Fibroblast of lung (primary cell): Measurements from ENCODE around the gene ANKH.

Experiments used
- EZH2 ChIP-seq: IDR thresholded peaks from 2 replicates; pipeline ENCODE4 v1.5.1; 2012; ENCODE audit warnings: low read length, control low read depth, mild to moderate bottlenecking; ENCODE audit errors: missing control alignments
- TF ChIP-seq, protein P1 (sequence below), 2 donors: IDR thresholded peaks in 1 of 2; conservative IDR thresholded peaks in 1 of 2; 1 replicate in 1 of 2; 2 replicates in 1 of 2; pipeline ENCODE4 v1.5.1; 2011 to 2012; ENCODE audit warnings: low read length in 2 of 2, control low read depth in 1 of 2, inconsistent platforms in 1 of 2, low read depth in 1 of 2, mild to moderate bottlenecking in 1 of 2

DNA sequence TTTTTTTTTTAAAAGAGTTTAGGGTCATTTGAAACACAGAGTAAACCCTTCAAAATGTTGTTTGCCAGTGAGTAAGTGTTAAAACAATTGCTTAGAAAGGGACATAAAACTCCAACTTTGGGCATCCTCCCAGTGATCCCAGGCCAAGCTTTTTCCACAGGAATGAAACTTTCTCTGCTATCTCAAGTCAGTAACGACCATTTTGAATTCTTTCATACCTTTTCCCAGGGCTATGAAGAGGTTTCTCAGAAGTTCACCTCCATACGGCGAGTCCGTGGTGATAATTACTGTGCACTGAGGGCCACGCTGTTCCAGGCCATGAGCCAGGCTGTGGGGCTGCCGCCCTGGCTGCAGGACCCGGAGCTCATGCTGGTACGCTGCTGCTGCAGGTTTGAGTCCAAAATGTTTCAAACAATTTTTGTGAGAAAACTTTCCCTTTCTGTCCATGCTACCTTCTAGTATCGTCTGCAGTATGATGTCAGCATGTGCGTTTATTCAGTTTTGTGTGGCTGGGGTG lies 190.3 kb downstream of the ANKH start:
- TF ChIP-seq, protein P1, sequence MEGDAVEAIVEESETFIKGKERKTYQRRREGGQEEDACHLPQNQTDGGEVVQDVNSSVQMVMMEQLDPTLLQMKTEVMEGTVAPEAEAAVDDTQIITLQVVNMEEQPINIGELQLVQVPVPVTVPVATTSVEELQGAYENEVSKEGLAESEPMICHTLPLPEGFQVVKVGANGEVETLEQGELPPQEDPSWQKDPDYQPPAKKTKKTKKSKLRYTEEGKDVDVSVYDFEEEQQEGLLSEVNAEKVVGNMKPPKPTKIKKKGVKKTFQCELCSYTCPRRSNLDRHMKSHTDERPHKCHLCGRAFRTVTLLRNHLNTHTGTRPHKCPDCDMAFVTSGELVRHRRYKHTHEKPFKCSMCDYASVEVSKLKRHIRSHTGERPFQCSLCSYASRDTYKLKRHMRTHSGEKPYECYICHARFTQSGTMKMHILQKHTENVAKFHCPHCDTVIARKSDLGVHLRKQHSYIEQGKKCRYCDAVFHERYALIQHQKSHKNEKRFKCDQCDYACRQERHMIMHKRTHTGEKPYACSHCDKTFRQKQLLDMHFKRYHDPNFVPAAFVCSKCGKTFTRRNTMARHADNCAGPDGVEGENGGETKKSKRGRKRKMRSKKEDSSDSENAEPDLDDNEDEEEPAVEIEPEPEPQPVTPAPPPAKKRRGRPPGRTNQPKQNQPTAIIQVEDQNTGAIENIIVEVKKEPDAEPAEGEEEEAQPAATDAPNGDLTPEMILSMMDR (conservative IDR thresholded peaks at IDR 0.05 in 1 of 2, IDR thresholded peaks at IDR 0.05 in 1 of 2; ENCODE audit: low read depth in 1 of 2, low read length in 2 of 2), result no peak
- TF ChIP-seq EZH2, result no peak
